Fibroblast of lung (primary cell): ENCODE measurements around the gene NPHP4.

Experiments
- CTCF ChIP-seq, 2 donors: IDR thresholded peaks in 1 of 2; conservative IDR thresholded peaks in 1 of 2; 1 replicate in 1 of 2; 2 replicates in 1 of 2; pipeline ENCODE4 v1.5.1; 2011 to 2012; ENCODE audit warnings: low read length in 2 of 2, control low read depth in 1 of 2, inconsistent platforms in 1 of 2, low read depth in 1 of 2, mild to moderate bottlenecking in 1 of 2
- EZH2 ChIP-seq: IDR thresholded peaks from 2 replicates; pipeline ENCODE4 v1.5.1; 2012; ENCODE audit warnings: low read length, control low read depth, mild to moderate bottlenecking; ENCODE audit errors: missing control alignments

GRCh38 chr1:5822266-5822665 lies 170.0 kb downstream of the NPHP4 start:
- TF ChIP-seq CTCF (conservative IDR thresholded peaks at IDR 0.05 in 1 of 2, IDR thresholded peaks at IDR 0.05 in 1 of 2; ENCODE audit: low read depth in 1 of 2, low read length in 2 of 2) (no peak), EZH2 (no peak)
